C4-2B (cell line): ENCODE measurements around the gene OR2AK2.
A peak's percentile ranks its signal among the peaks of the same experiment; 100 is the strongest.

Source experiments
- H3K27ac ChIP-seq: fragments of 450-650 bp; 2 replicates; pipeline ENCODE4 v1.5.1; 2017
- CTCF ChIP-seq: fragments of 450-650 bp; conservative IDR thresholded peaks from 2 replicates; pipeline ENCODE4 v1.5.1; 2017; ENCODE audit warnings: mild to moderate bottlenecking
- ZFX ChIP-seq: fragments of 450-650 bp; IDR thresholded peaks from 2 replicates; pipeline ENCODE4 v1.6.1; 2017

The OR2AK2 gene

GRCh38 chr1:247964933-247965332 is at the start of gene OR2AK2:
TSS of gene OR2AK2 (plus strand) at chr1:247965233. CDS start at chr1:247965377, 144 bp downstream.
- no peak within 1 kb of the TSS for H3K27ac ChIP-seq
- TF ChIP-seq CTCF (no peak), ZFX (no peak)

- H3K27ac ChIP-seq: no peak within 1 kb of the TSS
- TF ChIP-seq CTCF (no peak), ZFX (no peak)
Observed at GRCh38 chr1:247919952-247920351, 45.1 kb upstream of the OR2AK2 start, which contains the start of gene OR2T8. TSS of gene OR2T8 (plus strand) at chr1:247920252. CDS start at chr1:247921018, 766 bp downstream.

- no peak for TF ChIP-seq CTCF
- TF ChIP-seq ZFX: no peak
Observed at GRCh38 chr1:247923941-247924340, 41.1 kb upstream of the OR2AK2 start.

GRCh38 chr1:247924868-247925267 is 40.2 kb upstream of the OR2AK2 start, which contains the start of gene OR2AJ1:
TSS of gene OR2AJ1 (plus strand) at chr1:247924889. CDS start at chr1:247933769, 8,880 bp downstream.
- H3K27ac ChIP-seq: no peak within 1 kb of the TSS
- no peak for TF ChIP-seq CTCF

More at GRCh38 chr1:247923941-247924340, 41.1 kb upstream of the OR2AK2 start:
- H3K27ac ChIP-seq: no peak overlapping the region

- no peak overlapping the region for H3K27ac ChIP-seq
- TF ChIP-seq CTCF: no peak
- no peak for TF ChIP-seq ZFX
Observed at GRCh38 chr1:247933989-247934388, 31.0 kb upstream of the OR2AK2 start.

- TF ChIP-seq CTCF: no peak
- no peak for TF ChIP-seq ZFX
- H3K27ac ChIP-seq: no peak overlapping the region
Observed at GRCh38 chr1:247935781-247936180, 29.3 kb upstream of the OR2AK2 start.

GRCh38 chr1:247936415-247936814 is 28.6 kb upstream of the OR2AK2 start:
- no peak overlapping the region for H3K27ac ChIP-seq
- TF ChIP-seq CTCF: 0 out of 2 replicates have a peak, but pooled peaks have one; percentile 22
- TF ChIP-seq ZFX: no peak
